ENCODE measurements around the gene COL28A1.

GRCh38 chr7:7344583-7344982 is 191.1 kb downstream of the COL28A1 start:
- TF ChIP-seq CTCF (IDR thresholded peaks at IDR 0.05) = no peak
- TF ChIP-seq POLR2A (IDR thresholded peaks at IDR 0.05) = no peak
- TF ChIP-seq POLR2AphosphoS5 (IDR thresholded peaks at IDR 0.05) = no peak
